ENCODE data around the gene CLIC4.
"Not testable (repeated sequence)": the region's sequence is repeated elsewhere in the genome, so short reads cannot be mapped to it uniquely, and the experiment has no call there.

Gene CLIC4

GRCh38 chr1:24771574-24771973 is 26.3 kb downstream of the CLIC4 start:
- DNase-seq (ENCODE audit: low read depth in 2 of 2): no peak

GRCh38 chr1:24773618-24774017 is 28.4 kb downstream of the CLIC4 start:
- DNase-seq (ENCODE audit: low read depth in 2 of 2): no peak

DNA sequence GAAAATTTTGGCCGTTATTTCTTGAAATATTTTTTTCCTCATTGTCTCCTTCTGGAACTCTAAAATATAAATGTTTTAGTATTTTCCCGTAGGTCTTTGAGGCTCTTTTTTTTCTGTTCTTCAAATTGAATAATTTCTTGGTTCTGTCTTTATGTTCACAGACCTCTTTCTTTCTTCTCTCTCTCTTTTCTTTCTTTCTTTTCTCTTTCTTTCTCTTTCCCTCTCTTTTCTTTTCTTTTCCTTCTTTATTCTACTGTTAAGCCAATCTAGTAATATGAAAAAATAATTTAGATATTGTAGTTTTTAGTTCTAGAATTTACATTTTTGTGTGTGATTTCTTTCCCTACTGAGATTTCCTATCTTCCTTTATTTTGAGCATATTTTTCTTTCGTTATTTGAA is 30.1 kb downstream of the CLIC4 start:
- DNase-seq (ENCODE audit: low read depth in 2 of 2): no peak

- DNase-seq (ENCODE audit: low read depth in 2 of 2): no peak
Measured at GRCh38 chr1:24775916-24776315, 30.7 kb downstream of the CLIC4 start.

- DNase-seq (ENCODE audit: low read depth in 2 of 2): no peak
Measured at GRCh38 chr1:24776821-24777220, 31.6 kb downstream of the CLIC4 start.

- no peak for DNase-seq (ENCODE audit: low read depth in 2 of 2)
Measured at GRCh38 chr1:24778141-24778540, 32.9 kb downstream of the CLIC4 start.

- not testable (repeated sequence) for DNase-seq (ENCODE audit: low read depth in 2 of 2)
Measured at GRCh38 chr1:24779199-24779598, 34.0 kb downstream of the CLIC4 start.

DNA sequence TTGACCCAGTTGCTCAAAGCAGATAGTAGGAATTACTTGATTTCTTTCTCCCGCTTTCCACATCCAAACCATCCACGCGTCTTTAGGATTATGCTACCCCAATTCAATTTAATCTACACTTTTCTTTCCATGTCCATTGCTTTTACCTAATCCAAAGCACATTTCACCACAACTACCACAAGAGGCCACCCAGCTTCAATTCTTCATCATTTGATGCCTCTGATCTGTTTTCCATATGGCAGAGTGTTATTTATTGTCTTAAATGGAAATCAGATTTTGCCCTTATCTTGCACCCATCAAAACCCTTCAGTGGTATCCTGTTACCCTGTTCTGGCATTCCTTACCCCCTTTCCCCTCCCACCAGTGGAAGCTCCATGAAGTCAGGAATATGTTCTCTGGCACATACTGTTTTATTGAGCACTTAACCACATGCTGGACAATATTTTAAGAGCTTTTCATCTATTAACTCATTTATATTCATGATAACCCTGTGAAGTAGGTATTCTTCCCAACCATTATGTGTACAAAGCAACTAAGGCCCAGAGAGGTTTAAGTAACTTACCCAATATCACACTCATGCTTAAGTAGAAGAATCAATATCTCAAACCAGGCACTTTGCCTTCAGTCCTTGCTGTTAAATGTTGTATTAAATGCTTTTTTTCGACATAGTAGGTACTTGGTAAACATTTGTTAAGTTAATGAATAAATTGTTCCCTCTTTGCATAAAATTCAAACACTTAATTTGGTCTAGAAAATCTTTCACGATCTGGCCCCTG is 34.6 kb downstream of the CLIC4 start:
- DNase-seq (ENCODE audit: low read depth in 2 of 2): no peak

GRCh38 chr1:24780626-24781025 is 35.4 kb downstream of the CLIC4 start:
- not testable (repeated sequence) for DNase-seq (ENCODE audit: low read depth in 2 of 2)

DNA sequence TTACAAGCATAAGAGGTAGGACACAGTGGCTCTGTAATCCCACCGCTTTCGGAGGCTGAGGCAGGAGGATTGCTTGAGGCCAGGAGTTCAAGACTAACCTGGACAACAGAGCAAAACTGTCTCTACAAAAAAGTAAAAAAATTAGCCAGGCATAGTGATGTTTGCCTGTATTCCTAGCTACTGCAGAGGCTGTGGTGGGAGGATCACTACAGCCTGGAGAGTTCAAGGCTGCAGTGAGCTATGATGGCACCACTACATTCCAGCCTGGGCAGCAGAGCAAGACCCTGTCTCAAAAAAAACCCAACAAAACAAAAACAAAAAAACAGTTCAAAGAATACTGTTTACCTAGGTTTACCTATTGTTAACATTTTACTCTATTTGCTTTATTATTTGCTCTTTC is 37.4 kb downstream of the CLIC4 start:
- no peak for DNase-seq (ENCODE audit: low read depth in 2 of 2)

GRCh38 chr1:24783713-24784112 is 38.5 kb downstream of the CLIC4 start:
- DNase-seq (ENCODE audit: low read depth in 2 of 2): no peak

- no peak for DNase-seq (ENCODE audit: low read depth in 2 of 2)
Measured at GRCh38 chr1:24786191-24786590, 40.9 kb downstream of the CLIC4 start.

- DNase-seq (ENCODE audit: low read depth in 2 of 2): no peak
Measured at GRCh38 chr1:24790490-24790889, 45.2 kb downstream of the CLIC4 start.

- DNase-seq (ENCODE audit: low read depth in 2 of 2): no peak
Measured at GRCh38 chr1:24793447-24794129, 48.3 kb downstream of the CLIC4 start.

- not testable (repeated sequence) for DNase-seq (ENCODE audit: low read depth in 2 of 2)
Measured at GRCh38 chr1:24794130-24794502, 48.9 kb downstream of the CLIC4 start.

- no peak for DNase-seq (ENCODE audit: low read depth in 2 of 2)
Measured at GRCh38 chr1:24795236-24795635, 50.0 kb downstream of the CLIC4 start.

GRCh38 chr1:24796524-24796923 is 51.3 kb downstream of the CLIC4 start:
- no peak for DNase-seq (ENCODE audit: low read depth in 2 of 2)

DNA sequence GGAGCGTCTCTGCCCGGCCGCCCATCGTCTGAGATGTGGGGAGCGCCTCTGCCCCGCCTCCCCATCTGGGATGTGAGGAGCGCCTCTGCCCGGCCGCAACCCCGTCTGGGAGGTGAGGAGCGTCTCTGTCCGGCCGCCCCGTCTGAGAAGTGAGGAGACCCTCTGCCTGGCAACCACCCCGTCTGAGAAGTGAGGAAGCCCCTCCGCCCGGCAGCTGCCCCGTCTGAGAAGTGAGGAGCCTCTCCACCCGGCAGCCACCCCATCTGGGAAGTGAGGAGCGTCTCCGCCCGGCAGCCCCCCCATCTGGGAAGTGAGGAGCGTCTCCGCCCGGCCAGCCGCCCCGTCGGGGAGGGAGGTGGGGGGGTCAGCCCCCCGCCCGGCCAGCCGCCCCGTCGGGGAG is 54.0 kb downstream of the CLIC4 start:
- DNase-seq (ENCODE audit: low read depth in 2 of 2): not testable (repeated sequence)

DNA sequence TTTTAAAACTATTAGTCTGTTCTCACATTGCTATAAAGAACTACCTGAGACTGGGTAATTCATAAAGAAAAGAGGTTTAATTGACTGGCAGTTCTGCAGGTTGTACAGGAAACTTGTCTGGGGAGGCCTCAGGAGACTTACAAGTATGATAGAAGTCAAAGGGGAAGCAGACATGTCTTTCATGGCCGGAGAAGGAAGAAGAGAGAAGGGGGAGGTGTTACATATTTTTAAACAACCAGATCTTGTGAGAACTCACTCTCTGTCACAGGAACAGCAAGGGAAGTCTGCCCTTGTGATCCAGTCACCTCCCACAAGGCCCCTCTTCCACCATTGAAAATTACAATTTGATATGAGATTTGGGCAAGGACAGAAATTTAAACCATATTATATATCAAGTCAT is 55.9 kb downstream of the CLIC4 start:
- DNase-seq (ENCODE audit: low read depth in 2 of 2): no peak

DNA sequence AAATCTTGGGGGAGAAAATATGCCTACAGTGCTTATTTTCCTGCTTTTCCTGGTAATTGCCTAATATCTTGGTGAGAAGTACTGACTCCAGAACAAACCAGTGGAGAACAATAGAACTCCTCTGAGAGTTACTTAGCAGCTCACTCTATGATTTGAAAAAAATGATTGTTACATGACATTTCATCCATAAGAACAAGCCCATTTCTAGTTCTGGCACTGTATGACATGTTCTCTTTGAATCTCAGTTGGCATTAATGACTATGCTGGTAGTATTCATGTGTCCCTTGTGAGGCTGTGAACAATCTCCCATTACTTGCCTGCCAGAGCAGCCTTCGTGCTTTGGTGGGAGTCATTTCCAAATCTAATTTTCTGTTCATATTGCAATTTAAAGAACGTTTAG is 58.0 kb downstream of the CLIC4 start:
- DNase-seq (ENCODE audit: low read depth in 2 of 2): no peak

- DNase-seq (ENCODE audit: low read depth in 2 of 2): peak in 1 of 2 donors; percentile 0
Measured at GRCh38 chr1:24803987-24804530, 58.8 kb downstream of the CLIC4 start.

DNA sequence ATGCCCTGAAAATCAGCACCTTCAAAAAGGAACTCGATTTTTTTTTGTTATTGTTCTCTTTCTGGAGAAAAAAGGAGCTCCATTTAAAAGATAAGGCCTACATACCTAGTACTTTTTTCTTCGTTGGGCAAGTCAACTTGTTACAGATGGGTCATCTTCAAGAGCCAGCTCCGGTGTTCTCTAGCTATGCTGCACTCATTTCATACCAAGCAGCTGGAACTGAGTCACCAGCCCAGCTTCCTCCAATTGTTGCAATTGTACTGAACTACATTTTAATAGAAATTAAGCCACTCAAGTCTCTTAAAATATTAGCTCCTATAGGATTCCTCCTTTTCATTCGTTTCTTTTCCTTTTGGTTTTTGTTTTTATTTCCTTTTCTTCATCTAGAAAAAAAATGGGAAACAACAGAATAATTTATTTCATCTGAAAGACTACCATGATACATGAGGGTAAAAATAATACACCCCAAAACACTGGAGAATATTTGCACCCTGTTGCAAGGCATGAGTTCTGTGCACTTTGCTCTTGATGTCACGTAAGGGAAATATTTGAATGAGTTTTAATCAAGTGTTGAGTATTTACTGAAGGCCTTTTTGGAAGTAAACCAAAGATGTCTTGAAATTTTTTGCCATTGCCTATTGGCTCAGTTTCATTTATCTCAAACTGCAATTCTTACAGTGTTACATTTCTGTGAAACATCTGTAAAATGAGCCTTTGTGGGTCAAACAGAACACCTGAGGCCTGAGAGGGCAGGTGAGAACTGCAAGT is 60.5 kb downstream of the CLIC4 start:
- DNase-seq (ENCODE audit: low read depth in 2 of 2): no peak
